Muscle of back (tissue), 11 donors: Measurements from ENCODE around the gene DGKD. TPM values are rescaled to one million over a fixed set of nuclear protein-coding genes. Genes with fewer than 3 reads are reported as not detected.
A peak's percentile ranks its signal among the peaks of the same experiment; 100 is the strongest.
"Not testable (repeated sequence)": the region's sequence is repeated elsewhere in the genome, so short reads cannot be mapped to it uniquely, and the experiment has no call there.

Experiments used
- DNase-seq, 3 donors: peaks; one replicate each; pipeline versions ENCODE4 v3.0.0 to v3.0.0-alpha.2; 2013
- polyA plus RNA-seq, 10 donors: library from polyadenylated mRNA; unstranded; fragments of 120-200 nt; gene quantifications; one replicate each; pipeline ENCODE4 v1.2.1, GENCODE V29; 2013; ENCODE audit not compliant: insufficient read length in 10 of 10

DGKD gene
- polyA plus RNA-seq, 10 donors = 19.5 to 35.6 (median 22.8) TPM

- DNase-seq = no peak
Observed at GRCh38 chr2:233359823-233360222, 5.5 kb downstream of the DGKD start.

GRCh38 chr2:233360771-233361176 lies 6.5 kb downstream of the DGKD start:
- DNase-seq = no peak

DNA sequence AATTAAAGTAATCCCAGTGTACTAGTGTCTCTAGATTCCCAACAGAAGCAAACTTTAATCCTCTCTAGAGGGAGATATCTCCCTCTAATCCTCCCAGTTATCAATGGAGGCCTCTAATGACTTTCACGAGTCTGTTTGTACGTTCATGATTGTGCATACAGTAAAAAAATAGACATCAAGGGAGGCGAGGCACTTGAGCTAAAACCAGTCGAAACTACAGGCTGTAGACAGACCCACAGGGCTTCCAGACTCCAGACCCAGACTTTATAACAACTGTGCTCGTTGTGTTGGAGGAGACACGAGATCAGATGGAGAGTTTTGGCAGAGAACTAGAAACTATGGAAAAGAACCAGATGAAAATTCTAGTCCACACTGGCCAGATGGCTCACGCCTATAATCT lies 7.0 kb downstream of the DGKD start:
- DNase-seq = peak in 1 of 3 donors; percentile 43

- no peak for DNase-seq
Observed at GRCh38 chr2:233362742-233363141, 8.4 kb downstream of the DGKD start.

DNA sequence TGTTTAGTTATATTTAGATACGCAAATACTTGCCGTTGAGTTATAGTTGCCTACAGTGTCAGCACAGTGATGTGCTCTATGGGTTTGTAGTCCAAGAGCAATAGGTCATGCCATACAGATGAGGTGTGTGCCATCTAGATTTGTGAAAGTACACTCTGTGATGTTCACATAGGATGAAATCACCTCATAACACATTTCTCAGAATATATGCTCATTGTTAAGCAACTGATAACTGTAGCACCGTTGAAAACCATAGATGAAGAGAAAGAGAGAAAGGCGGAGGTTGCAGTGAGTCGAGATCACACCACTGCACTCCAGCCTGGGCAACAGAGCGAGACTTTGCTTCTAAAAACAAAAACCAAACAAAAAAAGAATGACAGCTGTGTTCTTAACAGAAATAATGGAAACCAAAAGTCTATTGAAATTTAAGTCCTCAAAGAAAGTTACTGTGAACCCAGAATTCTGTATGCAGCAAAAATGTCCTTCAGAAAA lies 9.5 kb downstream of the DGKD start:
- no peak for DNase-seq

DNA sequence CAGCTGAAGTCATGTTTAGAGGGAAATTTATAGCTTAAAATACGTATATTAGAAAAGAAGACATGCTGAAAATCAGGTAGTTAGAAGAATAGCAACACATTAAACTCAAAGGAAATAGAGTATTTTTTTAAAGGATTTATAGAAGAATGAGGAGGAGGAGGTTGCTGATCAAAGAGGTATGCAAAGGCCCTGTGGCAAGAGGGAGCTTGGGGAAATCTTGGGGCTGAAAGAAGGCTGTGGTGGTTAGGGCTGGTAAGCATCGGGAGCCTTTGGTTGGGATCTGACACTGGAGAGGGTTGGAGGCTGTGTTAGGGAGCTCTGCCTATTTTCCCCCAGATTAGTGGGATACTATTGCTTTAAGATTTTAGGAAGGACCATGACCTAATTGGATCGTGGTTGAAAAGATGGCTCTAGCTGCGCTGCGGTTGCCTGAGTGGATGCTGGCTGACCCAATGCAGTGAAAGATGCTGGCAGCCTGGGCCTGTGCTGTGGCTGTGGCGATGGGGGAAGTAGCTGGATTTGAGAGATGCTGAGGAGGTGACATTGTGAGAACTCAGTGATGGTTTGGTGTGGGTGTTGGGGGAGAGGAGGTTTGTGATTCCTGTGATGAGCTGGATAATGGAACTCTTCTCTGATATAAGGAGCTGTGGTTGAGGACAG lies 11.7 kb downstream of the DGKD start:
- DNase-seq = no peak

GRCh38 chr2:233367586-233367985 lies 13.3 kb downstream of the DGKD start:
- no peak for DNase-seq

GRCh38 chr2:233368756-233369155 lies 14.5 kb downstream of the DGKD start:
- DNase-seq = no peak

GRCh38 chr2:233369462-233369861 lies 15.2 kb downstream of the DGKD start:
- DNase-seq = no peak

- no peak for DNase-seq
Observed at GRCh38 chr2:233369897-233370685, 15.8 kb downstream of the DGKD start.

DNA sequence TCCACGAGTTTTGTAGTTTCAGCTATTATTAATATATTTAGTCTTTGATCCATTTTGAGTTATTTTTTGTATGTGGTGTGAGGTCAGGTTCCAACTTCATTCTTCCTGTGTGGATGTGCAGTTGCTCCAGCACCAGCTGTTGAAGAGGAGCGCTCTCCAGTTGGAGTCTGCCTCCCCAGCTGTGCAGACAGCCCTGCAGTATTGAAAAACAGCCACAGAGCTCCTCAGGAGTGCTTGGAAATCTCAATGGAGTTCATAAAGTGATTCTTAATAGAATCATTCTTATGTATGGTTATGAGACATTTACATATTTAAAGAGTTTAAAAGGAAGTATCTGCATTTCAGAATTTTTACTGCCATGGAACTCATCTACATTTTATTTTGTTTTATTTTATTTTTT lies 17.3 kb downstream of the DGKD start:
- DNase-seq = peak in 2 of 3 donors; percentile 34 to 74

GRCh38 chr2:233372855-233373254 lies 18.6 kb downstream of the DGKD start:
- no peak for DNase-seq

DNA sequence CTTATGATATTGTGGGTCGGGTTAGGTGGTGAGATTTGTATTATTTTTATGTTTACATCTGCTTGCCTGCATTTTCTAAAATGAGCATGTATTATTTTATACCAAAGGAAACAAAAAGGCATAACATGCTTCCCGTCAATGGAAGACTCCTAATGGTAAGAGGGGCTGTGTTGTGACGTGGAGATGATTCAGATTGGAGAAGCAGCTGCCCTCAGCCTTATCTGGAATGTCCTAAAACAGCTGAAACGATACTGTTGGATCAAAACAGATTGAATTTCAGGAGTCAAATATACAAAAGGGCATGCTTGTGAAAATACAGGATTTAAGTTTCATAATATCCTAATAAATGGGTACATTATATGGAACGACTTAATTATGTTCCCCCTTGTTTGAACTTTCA lies 19.0 kb downstream of the DGKD start:
- DNase-seq = no peak

DNA sequence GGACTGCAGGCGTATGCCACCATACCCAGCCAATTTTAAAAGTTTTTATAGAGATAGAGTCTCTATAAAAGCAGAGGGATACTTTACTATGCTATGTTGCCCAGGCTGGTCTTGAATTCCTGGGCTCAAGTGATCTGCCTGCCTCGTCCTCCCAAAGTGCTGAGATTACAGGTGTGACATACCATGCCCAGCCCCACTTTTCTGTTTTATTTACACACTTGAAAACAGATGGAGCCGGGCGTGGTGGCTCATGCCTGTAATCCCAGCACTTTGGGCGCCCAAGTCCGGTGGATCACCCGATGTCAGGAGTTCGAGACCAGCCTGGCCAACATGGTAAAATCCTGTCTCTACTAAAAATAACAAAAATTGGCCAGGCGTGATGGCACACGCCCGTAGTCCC lies 20.5 kb downstream of the DGKD start:
- not testable (repeated sequence) for DNase-seq

DNA sequence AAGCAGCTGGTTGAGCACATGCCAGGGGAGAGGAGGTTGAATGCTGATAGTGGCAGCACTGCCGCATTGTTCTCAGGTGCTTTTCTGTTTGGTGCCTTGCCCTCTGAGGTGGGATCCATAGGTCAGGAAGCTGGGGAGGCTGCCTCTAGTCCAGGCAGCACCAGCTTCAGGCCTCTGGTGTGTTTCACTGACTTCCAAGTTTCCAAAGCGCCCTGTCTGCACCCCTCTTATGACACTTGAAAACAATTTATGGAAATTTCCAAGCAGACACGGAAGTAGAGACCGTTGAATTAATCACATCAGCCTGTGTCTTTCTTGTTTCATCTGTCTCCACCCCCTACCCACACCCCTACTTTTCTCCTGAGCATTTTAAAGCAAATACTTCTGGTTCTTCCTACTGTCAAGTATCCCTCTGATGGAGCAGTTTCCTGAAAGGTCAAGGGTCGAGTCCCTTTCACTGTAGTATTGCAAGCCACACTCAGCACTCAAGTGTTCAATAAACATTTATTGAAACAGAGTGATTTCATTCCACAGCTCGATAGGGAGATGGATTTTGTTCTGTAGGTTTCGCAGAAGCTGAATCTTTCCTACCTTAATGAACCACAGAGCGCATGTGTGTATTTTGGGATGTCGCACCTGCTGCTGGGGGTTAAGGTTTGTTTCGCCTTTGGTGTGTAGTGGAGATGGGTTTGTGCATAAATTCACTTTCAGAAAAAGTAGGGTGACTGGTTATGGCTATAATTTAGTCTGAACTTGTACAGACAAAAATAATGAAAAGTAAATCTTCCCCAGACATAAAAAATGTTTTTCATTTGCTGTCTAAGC lies 21.4 kb downstream of the DGKD start:
- DNase-seq = no peak

DNA sequence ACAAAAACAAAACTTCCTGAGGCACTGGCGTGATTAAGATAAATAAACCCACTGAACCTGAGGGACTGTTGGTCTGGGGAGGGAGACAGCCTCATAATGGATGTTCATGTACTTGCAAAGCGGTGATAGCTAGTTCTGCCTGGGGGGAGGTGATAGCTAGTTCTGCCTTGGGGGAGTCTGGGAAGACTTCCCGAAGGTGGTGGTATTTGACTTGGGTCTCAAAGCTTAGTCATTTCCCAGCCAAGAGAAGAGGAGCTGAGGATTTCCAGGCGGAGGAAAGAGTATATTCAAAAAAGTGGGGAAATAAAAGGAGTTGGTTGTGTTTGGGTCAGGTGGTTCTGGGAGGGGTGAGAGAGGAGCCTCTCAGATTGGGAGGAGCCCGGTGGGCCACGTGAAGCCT lies 24.7 kb downstream of the DGKD start:
- DNase-seq = no peak

DNA sequence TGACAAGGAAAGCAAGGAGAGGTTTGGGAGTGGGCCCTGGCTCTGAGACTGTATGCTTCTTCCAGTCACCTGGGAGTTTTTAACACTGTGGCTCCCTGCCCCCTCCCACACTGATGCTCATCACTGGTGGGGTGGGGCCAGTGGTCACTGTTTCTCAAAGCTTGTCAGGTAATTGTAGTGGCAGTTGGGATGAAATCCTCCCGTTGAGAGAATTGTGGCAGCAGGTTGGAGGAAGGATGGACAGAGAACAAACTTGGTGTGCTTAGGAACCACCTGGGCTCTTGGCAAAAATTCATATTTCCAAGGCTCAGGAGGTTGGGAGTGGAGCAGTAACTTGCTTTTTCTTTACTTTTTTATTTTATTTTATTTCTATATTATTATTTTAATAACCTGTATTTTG lies 25.1 kb downstream of the DGKD start:
- no peak for DNase-seq

DNA sequence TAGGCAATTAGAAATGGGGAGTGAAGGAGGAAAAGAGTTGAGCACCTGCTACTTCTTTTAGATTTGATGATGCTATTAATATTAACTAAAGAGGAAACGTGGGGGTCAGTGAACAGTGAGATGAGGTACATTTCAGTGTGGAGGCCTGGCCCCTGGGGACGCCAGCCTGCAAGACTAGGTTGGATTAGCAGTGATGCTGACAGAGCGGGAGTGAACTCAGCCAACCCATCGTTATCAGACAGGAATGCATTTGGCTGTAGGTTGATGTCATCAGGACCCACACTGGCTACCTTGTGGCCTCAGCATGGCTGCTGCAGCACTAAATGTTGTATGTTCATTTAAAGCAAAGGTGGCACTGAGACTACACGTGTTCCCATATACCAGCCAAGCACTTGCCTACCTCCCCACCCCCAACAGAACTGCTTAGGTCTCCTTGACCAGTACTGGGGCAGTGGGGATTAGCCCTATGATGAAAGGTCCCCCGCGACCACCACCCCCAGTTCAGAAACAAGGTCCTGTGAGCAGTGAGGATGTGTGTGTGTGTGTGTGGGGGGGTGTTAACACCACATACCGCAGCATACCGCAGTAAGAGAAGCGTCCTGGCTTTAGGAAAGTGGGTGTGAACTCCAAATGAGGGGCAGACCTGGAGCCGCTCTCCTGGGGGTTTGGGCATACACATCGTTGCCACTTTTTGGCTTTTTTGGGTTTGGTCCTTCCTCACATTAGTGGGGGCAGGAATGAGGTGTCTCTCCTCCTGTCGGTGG lies 26.0 kb downstream of the DGKD start:
- no peak for DNase-seq

GRCh38 chr2:233380995-233381637 lies 26.8 kb downstream of the DGKD start:
- DNase-seq = no peak

- no peak for DNase-seq
Observed at GRCh38 chr2:233381638-233381995, 27.3 kb downstream of the DGKD start.

DNA sequence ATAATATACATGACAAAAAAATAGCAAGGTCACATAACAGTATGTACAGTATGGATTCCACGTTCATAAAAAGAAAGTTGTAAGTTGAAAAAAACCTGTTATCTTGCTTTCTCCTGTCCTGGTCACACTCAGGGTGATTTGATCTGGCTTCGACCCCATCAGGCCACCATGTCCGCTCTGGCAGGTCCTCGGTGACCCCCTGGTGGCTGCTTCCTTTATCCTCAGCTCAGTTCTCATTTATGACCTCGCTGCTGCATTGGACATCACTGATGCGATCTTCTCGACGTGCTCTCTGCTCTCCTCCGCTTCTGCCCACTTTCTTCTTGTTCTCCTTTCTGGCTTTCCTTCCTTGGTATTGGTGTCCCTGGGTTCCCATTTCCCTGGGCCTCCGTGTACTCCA lies 29.7 kb downstream of the DGKD start:
- no peak for DNase-seq
